Measurements from ENCODE around the gene TMED8. TPM values are rescaled to one million over a fixed set of nuclear protein-coding genes. Genes with fewer than 3 reads are reported as not detected.
A peak's percentile ranks its signal among the peaks of the same experiment; 100 is the strongest.
"Not testable (repeated sequence)": the region's sequence is repeated elsewhere in the genome, so short reads cannot be mapped to it uniquely, and the experiment has no call there.

TMED8 gene
- polyA plus RNA-seq, 1 donor (not counting 4 experiments of a cell fraction or from before 2014, with no cell fraction given) = 7.3 TPM

DNA sequence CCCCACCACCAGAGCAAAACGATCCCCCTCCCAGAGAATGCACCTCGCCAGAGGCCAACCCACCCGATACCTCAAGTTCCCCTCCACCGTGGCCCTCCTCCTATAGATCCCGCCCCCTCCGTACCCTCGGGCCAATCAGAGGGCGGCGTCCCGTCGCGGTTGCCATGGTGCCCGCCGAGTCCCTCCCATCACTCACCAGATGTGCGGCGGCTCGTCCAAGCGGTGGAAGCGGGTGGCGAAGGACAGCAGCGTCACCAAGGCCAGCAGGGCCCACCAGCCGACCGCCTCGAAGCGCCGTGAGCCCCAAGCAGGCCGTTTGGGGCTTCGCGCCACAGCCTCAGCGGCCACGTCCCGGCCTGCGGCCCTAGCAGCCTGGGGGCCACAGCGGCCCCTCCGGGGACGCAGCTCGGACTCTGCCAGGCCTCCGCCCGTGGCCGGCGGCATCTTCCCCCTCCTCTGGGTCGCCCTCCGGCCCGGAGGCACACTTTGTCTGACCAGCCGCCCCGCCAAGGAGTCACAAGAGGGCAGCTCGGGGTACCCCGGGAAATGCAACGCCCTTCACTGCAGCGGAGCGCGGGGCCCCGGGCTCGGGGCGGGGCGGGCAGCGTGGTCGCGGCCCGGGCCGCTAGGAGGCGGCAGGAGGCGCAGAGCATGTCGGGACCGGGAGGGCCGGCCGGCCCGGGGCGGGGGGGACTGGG lies 56.5 kb downstream of the TMED8 start, which contains the start of gene POMT2:
TSS of gene POMT2 (minus strand) at position 646 of the 698 bp plus-strand sequence. CDS start at position 444, 202 bp downstream.
- peaks cover 18% of the 10 kb centered on the region for H3K4me1 ChIP-seq (ENCODE audit: control insufficient read depth, extremely low read depth, insufficient read depth, low read length)
- peak within 1 kb of the TSS; percentile 97 for H2AFZ ChIP-seq (ENCODE audit: control insufficient read depth, low read length)
- FAIRE-seq (peak; percentile 36), DNase-seq (ENCODE audit: low read depth, low spot score) (peak; percentile 32)
- H3K27me3 ChIP-seq (ENCODE audit: control insufficient read depth, extremely low read depth, insufficient read depth, low read length) = no peaks in the 10 kb centered on the region
- peak within 1 kb of the TSS; percentile 83 to 86 (median 84) for H3K4me3 ChIP-seq (ENCODE audit: control insufficient read depth in 2 of 3, extremely low read depth in 1 of 3, insufficient read depth in 2 of 3, low read depth in 1 of 3, low read length in 3 of 3)
- no peaks in the 10 kb centered on the region for H3K9me3 ChIP-seq (ENCODE audit: control insufficient read depth, low read depth, low read length)
- peak within 1 kb of the TSS; percentile 92 for H3K9ac ChIP-seq (ENCODE audit: control insufficient read depth, extremely low read depth, insufficient read depth, low read length)
- TF ChIP-seq EZH2 (IDR thresholded peaks at IDR 0.05; ENCODE audit: low read length) (no peak), CTCF (optimal IDR thresholded peaks at IDR 0.05 in 1 of 3, IDR thresholded peaks at IDR 0.05 in 1 of 3, conservative IDR thresholded peaks at IDR 0.05 in 1 of 3; ENCODE audit: extremely low read depth in 1 of 3, insufficient read depth in 2 of 3, low read length in 3 of 3) (peak in 2 of 3 experiments; percentile 22 to 37)
- no peaks in the 10 kb centered on the region for H4K20me1 ChIP-seq (ENCODE audit: control insufficient read depth, extremely low read depth, insufficient read depth, low read length)
- H3K27ac ChIP-seq (ENCODE audit: control insufficient read depth, insufficient read depth, low read length) = peak within 1 kb of the TSS; percentile 94
- dilution Hi-C loops (cut with MboI; ENCODE audit: extremely low pct_ligation_motif_present, low sequenced_read_pairs) = no loop called here
- peak within 1 kb of the TSS; percentile 95 for H3K4me2 ChIP-seq (ENCODE audit: control insufficient read depth, extremely low read depth, insufficient read depth, low read depth, low read length)
- no peaks in the 10 kb centered on the region for H3K9me1 ChIP-seq (ENCODE audit: control insufficient read depth, extremely low read depth, insufficient read depth, low read length)
- no peaks in the 10 kb centered on the region for H3K36me3 ChIP-seq (ENCODE audit: control insufficient read depth in 2 of 2, extremely low read depth in 1 of 2, insufficient read depth in 2 of 2, low read length in 2 of 2)
- H3K79me2 ChIP-seq (ENCODE audit: control insufficient read depth, insufficient read depth, low read length) = peaks cover 33% of the 10 kb centered on the region

DNA sequence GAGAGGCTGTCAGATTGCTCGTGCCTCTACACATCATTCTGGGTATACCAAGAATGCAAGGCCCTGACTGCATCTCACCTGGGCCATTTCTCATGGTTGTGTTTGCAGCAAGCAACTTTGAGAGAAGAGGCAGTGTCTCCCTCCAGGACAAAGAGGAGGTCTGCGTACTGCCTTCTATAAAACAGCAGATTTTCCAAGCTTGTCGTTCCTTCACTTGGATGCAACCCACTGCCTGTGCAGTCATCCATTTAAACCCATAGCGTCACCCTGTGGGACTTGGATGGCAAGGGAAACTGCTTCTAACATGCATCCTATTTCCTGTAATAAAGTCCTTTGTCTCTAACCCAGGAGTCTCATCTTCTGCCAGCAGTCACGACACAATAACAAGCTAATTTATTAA lies 57.5 kb downstream of the TMED8 start:
- Histone ChIP-seq H3K4me3 (ENCODE audit: control insufficient read depth in 2 of 3, extremely low read depth in 1 of 3, insufficient read depth in 2 of 3, low read depth in 1 of 3, low read length in 3 of 3) (peak overlapping the region in 2 of 3 experiments; percentile 76 to 86), H3K27me3 (ENCODE audit: control insufficient read depth, extremely low read depth, insufficient read depth, low read length) (no peaks in the 10 kb centered on the region), H3K9ac (ENCODE audit: control insufficient read depth, extremely low read depth, insufficient read depth, low read length) (peak overlapping the region; percentile 92), H3K9me1 (ENCODE audit: control insufficient read depth, extremely low read depth, insufficient read depth, low read length) (no peaks in the 10 kb centered on the region), H4K20me1 (ENCODE audit: control insufficient read depth, extremely low read depth, insufficient read depth, low read length) (no peaks in the 10 kb centered on the region), H3K4me2 (ENCODE audit: control insufficient read depth, extremely low read depth, insufficient read depth, low read depth, low read length) (peak overlapping the region; percentile 89), H3K4me1 (ENCODE audit: control insufficient read depth, extremely low read depth, insufficient read depth, low read length) (peaks cover 28% of the 10 kb centered on the region), H3K27ac (ENCODE audit: control insufficient read depth, insufficient read depth, low read length) (no peak overlapping the region), H3K9me3 (ENCODE audit: control insufficient read depth, low read depth, low read length) (no peaks in the 10 kb centered on the region), H2AFZ (ENCODE audit: control insufficient read depth, low read length) (no peak overlapping the region), H3K36me3 (ENCODE audit: control insufficient read depth in 2 of 2, extremely low read depth in 1 of 2, insufficient read depth in 2 of 2, low read length in 2 of 2) (peaks cover 0 to 4% of the 10 kb centered on the region in 2 experiments), H3K79me2 (ENCODE audit: control insufficient read depth, insufficient read depth, low read length) (peaks cover 40% of the 10 kb centered on the region)
- dilution Hi-C loops (cut with MboI; ENCODE audit: extremely low pct_ligation_motif_present, low sequenced_read_pairs) = no loop called here
- FAIRE-seq = no peak
- DNase-seq (ENCODE audit: low read depth, low spot score) = no peak
- TF ChIP-seq EZH2 (IDR thresholded peaks at IDR 0.05; ENCODE audit: low read length) = no peak
- TF ChIP-seq CTCF (optimal IDR thresholded peaks at IDR 0.05 in 1 of 3, IDR thresholded peaks at IDR 0.05 in 1 of 3, conservative IDR thresholded peaks at IDR 0.05 in 1 of 3; ENCODE audit: extremely low read depth in 1 of 3, insufficient read depth in 2 of 3, low read length in 3 of 3) = no peak

GRCh38 chr14:77318756-77319155 lies 58.1 kb downstream of the TMED8 start:
- H3K4me2 ChIP-seq (ENCODE audit: control insufficient read depth, extremely low read depth, insufficient read depth, low read depth, low read length); H3K9ac ChIP-seq (ENCODE audit: control insufficient read depth, extremely low read depth, insufficient read depth, low read length); DNase-seq (ENCODE audit: low read depth, low spot score); H2AFZ ChIP-seq (ENCODE audit: control insufficient read depth, low read length); H3K4me3 ChIP-seq (ENCODE audit: control insufficient read depth in 2 of 3, extremely low read depth in 1 of 3, insufficient read depth in 2 of 3, low read depth in 1 of 3, low read length in 3 of 3); H3K27me3 ChIP-seq (ENCODE audit: control insufficient read depth, extremely low read depth, insufficient read depth, low read length); H3K9me3 ChIP-seq (ENCODE audit: control insufficient read depth, low read depth, low read length); H4K20me1 ChIP-seq (ENCODE audit: control insufficient read depth, extremely low read depth, insufficient read depth, low read length); dilution Hi-C loops (cut with MboI; ENCODE audit: extremely low pct_ligation_motif_present, low sequenced_read_pairs); H3K27ac ChIP-seq (ENCODE audit: control insufficient read depth, insufficient read depth, low read length); H3K36me3 ChIP-seq (ENCODE audit: control insufficient read depth in 2 of 2, extremely low read depth in 1 of 2, insufficient read depth in 2 of 2, low read length in 2 of 2); FAIRE-seq; H3K9me1 ChIP-seq (ENCODE audit: control insufficient read depth, extremely low read depth, insufficient read depth, low read length): not testable (repeated sequence)
- Histone ChIP-seq H3K4me1 (ENCODE audit: control insufficient read depth, extremely low read depth, insufficient read depth, low read length) (peaks cover 34% of the 10 kb centered on the region), H3K79me2 (ENCODE audit: control insufficient read depth, insufficient read depth, low read length) (peaks cover 40% of the 10 kb centered on the region)

Measured in keratinocyte (primary cell).